Ecto neural progenitor cell (in vitro differentiated cells): ENCODE results near the gene KRT76.

Experiments used
- DNase-seq: peaks from one replicate; pipeline ENCODE4 v3.0.0-alpha.2; 2018; ENCODE audit warnings: low spot score

Gene KRT76

DNA sequence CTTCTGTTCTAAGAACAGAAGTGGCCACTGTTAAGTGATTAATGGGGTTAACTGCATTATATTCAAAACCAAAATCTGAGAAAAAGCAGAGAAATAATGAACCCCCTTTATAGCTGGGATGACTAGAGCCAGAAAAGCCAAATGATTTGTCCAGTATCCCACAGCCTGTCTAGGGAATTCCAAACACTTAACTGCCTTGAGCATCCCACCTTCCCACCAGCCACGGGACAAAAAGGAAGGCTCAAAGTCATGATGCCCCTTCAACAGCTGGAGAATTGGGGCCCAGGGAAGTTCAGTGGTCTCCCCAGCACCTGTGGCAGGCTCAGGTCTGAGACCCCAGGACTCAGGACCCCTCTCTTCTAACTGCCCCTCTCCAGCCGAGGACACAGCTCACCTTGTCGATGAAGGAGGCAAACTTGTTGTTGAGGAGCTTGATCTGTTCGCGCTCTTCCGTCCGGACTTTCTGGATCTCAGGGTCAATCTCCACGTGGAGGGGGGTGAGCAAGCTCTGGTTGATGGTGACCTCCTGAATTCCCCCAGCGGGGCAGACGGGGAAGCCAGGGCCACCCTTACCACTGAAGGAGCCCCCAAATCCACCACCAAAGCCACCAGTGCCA is 36.2 kb upstream of the KRT76 start:
- DNase-seq = no peak

DNA sequence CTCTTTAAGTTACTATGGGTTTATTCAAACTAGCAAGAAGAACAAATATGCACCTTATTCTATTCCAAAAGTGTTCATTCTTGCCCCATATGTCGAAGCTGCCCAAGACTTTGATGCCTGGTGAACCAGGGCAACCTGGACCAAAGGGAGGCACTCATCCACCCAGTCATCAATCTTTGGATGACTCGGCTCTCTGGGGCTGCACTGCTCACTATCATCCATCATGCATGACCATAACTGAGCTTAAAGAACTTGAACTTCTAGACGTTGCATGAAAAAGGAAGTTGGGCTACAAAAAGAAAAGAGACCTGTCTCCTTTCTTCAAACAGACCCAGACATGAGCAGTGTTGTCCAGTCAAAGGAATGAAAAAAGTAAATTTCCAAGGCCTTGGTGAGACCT is 35.6 kb upstream of the KRT76 start:
- no peak for DNase-seq

DNA sequence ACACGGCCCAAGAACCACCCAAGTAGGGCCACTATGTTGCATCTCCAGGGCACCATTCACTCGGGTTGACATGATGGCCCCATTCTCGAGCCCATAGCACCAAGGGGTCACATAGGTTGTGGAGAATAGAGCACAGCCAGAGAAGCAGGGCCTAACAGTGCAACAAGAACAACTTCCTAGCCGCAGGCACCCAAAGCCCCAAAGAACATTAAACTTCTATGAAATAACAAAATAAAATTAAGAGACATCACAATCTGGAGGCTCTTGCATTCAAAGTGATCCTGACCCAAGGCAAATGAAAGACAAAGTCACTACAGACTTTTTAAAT is 34.9 kb upstream of the KRT76 start:
- no peak for DNase-seq

DNA sequence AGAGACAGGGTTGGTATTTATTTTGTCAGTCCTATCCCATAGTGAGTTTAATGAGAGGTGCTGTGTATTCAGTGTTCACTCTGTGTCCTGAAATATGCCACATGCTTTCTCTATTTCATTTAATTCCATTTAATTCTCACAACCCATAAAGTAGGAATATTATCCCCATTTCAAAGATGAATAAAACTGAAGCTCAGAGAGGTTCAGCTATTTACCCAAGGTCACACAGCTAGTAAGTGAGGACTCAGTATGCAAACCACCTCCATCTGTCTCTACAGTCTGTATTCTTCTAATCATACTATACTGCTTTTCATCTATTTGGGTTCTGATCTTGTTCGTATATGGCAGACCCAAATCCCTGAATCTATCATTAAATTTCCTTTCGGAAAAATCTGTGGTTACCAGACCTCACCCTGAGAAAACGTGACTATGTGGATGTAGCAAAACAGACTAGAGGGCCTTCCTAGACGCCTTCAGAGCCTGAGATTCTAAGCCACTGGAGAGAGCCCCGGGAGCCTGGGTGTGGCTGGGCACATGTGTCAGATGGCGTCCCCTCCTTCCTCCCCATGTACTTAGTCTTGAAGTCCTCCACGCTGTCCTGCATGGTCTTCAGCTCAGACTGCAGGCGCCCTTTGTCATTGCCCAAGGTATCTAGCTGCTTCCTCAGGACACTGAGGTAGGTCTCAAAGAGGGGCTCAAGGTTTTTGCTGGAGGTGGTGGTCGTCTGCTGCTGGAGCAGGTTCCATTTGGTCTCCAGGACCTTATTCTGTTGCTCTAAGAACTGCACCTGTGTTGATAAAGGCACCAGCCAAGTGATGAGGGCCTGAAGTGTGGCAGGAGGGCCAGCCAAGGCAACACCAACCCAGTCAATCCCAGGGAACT is 34.3 kb upstream of the KRT76 start:
- no peak for DNase-seq

DNA sequence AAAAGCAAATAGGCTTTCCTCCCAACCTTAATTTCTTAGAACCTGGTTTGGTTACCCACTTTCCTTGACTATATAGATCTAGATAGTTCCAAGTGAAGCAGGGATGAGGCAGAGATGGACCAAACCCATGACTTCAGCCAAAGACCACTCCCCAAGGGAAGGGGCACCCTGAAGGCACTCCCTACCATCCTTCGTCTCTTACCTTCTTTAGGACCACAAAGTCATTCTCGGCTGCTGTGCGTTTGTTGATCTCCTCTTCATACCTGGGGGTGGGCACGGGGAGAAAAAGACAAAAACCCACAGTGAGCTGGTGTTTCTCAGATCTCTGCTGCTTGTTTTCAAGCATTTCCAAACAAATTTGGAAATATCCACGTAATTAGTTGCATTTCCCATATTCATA is 33.4 kb upstream of the KRT76 start:
- no peak for DNase-seq

DNA sequence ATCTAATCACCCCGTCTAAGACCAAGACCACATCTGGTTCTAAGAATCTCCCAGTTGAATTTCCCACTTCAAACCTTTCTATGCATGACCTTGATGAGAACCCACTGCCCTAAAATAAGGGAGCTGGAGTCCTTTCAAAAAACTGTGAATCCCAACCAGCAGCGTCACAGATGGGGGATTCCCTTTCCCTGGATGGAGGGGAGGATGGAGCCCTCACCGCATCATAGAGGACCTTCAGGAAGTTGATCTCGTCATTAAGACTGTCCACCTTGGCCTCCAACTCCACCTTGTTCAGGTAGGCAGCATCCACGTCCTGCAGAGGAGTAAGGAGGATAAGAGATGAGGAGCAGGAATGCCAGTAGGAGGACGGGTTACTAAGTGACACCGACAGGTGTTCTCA is 32.0 kb upstream of the KRT76 start:
- no peak for DNase-seq

DNA sequence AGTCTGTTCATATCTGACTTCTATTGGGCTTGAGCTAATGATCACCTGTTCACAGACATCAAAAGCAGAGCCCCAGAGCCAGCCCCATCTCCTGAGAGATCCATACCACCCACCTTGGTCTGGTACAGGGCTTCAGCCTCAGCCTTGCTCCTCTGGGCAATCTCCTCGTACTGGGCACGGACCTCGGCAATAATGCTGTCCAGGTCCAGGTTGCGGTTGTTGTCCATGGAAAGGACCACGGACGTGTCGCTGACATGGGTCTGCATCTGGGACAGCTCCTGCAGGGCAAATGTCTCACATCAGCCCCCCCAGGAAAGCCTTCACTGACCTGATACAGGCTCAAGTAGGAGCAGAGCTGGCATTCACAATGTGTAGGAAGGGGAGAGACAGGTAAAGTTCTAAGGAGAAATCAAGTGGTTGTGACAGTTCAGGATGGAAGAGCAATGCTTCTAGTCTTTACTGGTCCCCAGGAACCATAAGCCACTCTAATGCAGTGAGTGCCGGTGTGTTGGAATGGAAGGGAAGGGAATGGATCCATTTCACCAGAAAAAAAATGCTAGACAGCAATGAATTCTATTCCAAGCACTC is 31.5 kb upstream of the KRT76 start:
- no peak for DNase-seq

DNA sequence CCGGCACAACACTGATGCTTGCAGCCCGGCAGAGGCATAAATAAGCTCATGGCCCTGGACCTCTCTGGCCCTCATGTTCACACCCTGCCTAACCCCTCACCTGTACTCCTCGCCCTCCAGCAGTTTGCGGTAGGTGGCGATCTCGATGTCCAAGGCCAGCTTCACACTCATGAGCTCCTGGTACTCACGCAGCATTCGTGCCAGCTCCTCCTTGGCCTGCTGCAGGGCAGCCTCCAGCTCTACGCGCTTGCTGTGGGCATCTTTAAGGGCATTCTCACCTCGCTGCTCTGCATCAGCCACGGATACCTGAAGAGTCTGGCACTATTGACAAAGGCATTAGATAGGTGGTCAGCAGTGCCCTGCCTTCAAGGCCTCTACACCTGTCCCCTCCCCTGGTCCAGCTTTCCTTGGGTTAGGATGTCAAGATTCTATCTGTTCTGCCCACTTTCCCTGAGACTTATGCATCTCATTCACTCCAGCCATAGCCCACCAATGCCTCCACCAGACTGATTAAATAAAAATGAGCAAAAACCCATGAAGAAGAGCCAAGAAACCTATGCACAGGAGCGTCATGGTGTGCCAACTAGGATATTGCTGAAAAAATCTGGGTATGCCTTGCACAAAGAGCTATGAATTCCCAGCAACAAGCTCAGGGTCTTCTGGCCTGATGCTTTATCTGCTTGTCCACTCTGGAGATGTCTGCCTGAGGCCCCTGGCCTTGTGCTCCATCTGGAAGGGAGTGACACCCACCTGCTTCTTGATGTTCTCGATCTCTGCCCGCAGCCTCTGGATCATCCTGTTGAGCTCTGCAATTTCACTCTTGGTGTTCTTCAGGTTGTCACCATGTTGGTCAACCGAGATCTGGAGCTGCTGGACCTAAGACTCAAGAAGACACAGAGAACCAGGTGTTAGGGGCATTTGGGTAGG is 30.7 kb upstream of the KRT76 start:
- no peak for DNase-seq

DNA sequence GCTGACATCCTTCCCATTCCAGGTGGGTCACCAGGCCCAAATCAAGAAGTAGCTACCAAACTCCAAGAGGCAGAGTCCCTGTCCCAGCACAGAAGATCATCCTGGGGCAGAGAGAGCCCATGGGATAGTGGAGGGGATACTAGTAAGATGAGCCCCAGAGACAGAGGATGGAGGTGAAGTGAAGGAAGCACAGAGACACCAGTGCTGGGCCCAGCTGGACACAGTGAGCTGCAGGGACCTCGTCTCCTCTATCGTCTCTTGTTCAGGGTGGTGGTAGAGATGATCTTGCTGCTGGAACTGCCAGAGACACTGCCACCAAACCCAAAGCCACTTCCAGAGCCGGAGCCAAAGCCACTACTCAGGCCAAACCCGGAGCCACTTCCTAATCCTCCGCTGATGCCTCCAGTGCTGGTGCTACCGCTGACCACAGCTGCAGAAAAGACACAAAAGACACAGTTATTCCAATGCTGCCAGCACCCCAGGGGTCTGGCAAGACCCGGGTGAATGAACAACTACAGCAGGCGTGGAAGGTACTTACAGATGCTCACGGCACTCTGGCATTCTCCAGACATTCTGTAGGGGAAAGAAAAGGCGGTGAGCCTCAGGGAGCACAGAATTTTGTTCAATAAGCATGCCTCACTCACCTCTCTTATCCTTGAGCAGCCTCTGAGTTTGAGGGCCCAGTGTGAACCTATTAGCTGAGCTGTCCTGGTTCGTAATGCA is 29.8 kb upstream of the KRT76 start:
- DNase-seq = no peak

DNA sequence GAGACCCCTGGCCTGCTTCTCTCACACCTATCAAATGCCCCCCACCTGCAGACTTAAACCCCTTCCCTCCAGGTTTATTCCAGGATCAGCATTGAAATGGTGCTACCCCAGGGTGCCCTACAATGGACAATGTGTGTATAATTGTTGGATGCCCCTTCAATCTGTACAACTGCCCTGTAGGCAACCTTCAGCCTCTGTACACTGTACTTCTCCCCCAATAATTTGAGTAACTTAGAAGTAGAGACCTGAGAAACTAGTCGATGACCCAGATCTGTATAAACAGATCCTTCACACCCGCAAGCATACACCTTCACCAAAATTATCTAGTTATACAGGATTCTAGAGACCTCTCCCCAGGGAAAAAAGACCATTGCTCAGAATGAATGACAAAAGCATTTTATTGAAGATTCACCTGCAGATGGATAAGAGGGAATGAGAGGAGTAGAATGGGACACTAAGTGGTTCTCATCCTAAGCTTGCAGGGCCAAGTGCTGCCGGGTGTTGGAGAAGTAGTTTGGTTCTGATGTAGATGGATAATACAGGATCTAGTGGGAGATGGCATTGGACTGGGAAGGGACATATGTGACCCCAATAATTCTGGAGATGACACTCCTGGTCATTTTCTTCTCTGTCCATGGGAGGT is 29.1 kb upstream of the KRT76 start:
- DNase-seq = no peak

DNA sequence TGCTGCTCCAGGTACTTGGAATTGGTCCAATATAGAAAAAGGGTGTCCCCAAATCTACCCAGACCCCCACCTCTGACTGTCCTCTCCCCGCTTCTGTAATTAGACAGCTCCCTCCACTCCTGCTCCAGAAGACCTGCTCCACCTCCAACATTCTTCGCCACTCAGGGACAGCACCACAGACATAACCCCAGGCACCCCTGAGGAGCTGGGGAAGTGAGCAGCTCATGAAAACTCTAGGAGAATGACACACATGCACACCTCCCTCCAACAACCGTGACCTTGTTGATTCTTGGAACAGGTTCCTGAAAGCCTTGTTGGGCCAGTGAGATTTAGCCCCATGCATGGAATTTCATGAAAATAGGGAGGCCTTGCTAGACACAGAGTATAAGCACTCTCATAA is 28.6 kb upstream of the KRT76 start:
- no peak for DNase-seq

DNA sequence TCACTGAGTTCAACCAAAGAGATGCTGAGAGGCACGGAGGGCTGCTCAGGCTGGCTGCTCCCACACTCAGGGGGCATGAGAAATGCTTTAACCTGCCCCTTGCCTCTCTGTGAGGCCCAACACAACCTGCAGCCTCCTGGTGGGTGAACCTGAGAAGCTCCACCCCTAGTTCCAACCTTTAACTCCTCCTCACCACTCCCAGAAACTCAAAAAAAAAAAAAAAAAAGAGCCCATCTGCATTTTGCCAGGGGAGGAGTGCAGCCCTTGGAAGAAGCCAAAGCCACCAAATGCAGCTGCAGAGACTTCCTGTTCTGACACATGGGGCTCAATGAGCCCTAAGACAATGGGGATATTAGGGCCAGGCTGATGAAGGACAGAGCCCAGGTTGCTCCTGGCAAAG is 27.9 kb upstream of the KRT76 start:
- no peak for DNase-seq

DNA sequence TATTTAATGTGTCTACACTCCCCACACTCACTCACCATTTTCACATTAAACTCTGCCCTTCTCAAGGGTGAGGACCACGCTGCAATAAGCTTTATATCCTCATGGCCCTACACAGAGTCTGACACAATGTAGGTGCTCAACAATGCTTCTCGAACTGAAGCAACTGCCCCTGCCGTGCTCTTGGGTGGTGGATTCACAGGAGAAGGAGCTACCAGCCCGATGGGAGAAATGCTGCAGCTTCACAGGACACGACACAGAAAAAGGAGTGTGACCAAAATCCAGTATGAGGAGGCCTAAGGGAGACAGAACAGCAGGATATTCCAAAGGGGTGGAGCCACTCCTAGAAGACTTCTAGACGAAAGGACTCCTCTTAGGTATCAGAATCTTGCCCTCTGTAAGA is 25.3 kb upstream of the KRT76 start:
- no peak for DNase-seq

DNA sequence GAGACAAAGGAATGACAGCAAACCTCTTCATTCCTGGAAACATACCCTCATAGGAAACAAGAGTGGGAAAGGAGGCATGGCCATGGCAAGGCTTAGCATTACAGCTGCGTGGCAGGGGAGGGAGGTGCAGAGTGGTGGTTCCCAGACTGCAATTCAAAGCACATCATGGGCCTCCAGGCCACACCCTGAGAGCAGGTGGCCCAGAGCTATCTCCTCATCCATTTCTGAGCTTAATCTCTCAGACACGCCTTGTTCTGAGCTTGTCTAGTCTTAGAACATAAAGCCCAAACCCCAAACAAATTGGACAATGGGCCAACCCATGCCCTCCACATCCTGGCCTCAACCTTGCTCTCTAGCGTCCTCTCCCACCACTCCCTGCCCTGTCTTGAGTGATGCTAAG is 24.6 kb upstream of the KRT76 start:
- no peak for DNase-seq

DNA sequence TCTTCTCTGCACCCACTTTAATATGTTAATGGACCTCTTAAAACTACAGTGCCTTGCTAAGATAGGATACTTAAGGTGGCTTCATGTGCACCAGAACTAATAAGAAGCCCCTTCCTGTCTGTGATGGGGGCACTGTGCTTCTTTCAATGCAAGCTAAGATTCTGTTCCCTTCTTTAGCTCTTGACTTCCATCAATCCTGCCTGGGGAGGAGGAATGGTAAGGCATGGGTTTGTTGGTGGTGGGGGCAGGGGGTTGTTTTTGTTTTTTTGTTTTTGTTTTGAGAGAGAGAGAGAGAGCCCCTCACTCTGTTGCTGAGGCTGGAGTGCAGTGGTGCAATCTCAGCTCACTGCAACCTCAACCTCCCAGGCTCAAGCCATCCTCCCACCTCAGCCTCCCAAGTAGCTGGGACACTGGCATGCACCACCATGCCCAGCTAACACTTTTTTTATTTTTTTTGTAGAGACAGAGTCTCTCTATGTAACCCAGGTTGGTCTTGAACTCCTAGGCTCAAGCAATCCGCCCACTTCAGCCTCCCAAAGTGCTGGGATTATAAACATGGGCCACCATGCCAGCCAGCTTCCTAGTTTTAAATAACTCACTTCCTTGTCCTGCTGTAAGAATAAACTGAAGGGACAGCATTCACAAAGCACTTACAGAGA is 23.2 kb upstream of the KRT76 start:
- DNase-seq = no peak

DNA sequence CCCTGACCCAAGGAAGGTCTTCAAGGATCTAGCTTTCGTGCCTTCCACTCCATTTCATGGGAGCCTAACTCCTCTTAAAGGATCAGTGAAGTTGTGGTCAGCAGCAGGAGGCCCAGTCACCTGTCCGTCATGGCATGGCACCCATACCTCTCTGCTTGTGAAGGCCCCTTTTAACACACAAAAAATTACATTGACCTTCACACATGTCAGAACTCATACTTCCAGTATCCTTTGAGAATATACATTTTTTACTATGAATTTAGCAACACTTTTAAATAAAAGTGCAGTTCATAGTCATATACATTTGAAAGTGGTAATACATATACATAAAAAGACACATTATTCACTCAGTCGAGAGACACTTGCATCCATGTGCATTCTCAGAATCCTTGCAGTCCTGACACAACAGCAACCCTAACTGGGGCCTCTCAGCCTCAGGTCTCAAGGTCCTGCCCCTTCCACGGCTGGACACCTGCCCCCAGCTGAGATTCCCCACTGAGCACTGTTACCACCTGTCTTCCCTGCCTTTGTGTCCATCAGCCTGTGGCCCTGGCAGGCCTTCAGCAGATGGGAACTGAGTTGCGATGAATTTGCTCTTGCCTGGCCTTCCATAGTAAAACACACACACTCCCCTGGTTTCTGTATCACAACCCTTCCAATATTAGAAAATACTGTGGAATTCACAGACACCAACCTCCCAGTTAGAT is 22.5 kb upstream of the KRT76 start:
- DNase-seq = no peak

DNA sequence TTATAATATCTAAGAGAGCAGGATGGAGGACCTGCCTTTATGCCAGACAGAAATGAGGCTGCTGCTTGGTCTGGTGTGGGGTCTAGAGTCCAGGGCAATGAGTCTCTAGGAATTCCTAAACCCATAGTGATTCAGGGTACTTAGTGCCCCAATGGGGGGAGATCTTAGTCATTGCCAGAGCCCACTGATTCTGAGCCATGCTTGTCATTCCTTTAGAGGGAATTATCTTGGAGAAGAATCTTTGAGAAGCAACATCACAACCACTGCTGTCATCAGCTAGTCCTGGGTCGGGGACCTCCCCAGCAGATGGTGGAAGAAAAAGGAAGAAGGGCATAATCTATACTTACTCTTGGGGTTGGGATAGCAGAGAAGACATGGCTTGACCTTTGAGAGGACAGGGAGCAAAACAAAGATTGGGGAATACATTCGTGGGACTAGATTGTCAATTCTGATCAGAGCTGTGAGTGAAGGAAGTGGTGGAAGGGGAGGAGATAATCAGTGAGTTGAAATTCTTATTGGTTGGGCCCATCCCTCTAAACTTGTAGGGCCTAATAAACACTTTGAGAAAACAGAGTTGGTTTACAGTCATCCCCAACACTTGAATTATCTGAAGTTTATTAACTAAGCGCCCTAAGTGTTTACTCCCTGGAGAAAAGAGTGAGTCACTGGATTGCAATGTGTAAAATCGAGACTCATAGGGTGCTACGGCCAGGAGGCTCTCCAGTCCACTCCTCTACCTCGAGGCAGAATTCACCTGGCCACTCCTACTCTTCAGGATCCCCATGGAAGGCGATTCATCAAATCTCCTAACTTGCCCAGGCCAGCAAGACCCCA is 21.7 kb upstream of the KRT76 start:
- DNase-seq = no peak

DNA sequence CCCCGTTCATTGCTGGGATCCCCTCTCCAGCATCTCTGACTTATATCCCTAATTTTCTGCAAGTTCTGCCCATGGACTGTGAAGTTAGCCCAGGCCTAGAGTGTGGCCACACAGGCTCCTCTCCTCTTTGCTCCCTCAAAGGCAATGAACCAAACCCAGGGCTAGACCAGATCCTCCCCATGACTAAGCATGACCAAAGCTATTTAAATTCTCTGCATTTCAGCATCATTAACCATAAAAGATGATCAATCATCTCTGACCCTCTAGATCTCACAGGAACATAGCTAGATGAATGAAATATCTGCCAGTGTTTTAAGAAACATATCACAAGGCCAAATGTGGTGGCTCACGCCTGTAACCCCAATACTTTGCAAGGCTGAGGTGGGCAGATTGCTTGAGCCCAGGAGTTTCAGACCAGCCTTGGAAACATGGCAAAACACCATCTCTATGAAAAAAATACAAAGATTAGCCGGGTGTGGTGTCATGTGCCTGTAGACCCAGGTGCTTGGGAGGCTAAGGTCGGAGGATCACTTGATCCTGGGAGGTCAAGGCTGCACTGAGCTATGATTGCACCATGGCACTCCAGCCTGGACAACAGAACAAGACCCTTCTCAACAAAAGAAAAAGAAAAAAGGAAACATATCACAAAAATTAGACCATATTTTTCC is 21.0 kb upstream of the KRT76 start:
- no peak for DNase-seq

DNA sequence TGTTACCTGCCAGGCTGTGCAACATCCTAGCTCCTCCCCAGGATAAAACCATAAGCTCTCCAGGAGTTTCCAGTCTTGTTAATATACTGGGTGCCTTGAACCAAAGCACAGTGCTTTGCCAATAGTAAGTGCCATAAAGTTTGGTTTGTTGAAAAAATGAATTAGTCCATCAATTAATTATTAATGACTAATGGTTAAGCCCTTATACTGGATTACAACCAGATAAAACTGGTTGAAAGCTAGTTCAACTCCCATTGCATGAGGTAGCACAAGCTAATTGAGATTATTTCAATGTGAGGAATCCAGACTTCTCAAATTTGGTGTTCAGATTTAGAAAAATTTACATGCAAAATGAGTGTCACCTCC is 20.4 kb upstream of the KRT76 start:
- DNase-seq = no peak
